ENCODE results near the gene KRT72.

The KRT72 gene

GRCh38 chr12:52645982-52646381, 44.7 kb upstream of the KRT72 start:
- TF ChIP-seq CTCF (conservative IDR thresholded peaks at IDR 0.05; ENCODE audit: low read depth), result no peak
- no peak for DNase-seq (ENCODE audit: low spot score)
- CTCF ChIA-PET, result no interaction called here
- POLR2A ChIA-PET (ENCODE audit: low non-redundant PET), result no interaction called here
- H3K27ac ChIP-seq, result no peak overlapping the region

- CTCF ChIA-PET, result interaction anchor here (0.7 kb wide), 2 partner anchors 31 to 235 kb away, joined by 3 to 5 read pairs; no protein-coding TSS in a partner anchor
- POLR2A ChIA-PET (ENCODE audit: low non-redundant PET), result no interaction called here
These were observed 44.0 kb upstream of the KRT72 start for GRCh38 chr12:52645120-52645761.

GRCh38 chr12:52644078-52644415, 42.8 kb upstream of the KRT72 start:
- H3K27ac ChIP-seq, result no peak overlapping the region
- POLR2A ChIA-PET (ENCODE audit: low non-redundant PET), result no interaction called here
- DNase-seq (ENCODE audit: low spot score), result no peak
- TF ChIP-seq CTCF (conservative IDR thresholded peaks at IDR 0.05; ENCODE audit: low read depth), result no peak
- CTCF ChIA-PET, result no interaction called here

More at GRCh38 chr12:52645120-52645761, 44.0 kb upstream of the KRT72 start:
- H3K27ac ChIP-seq, result no peak overlapping the region
- no peak for DNase-seq (ENCODE audit: low spot score)
- TF ChIP-seq CTCF (conservative IDR thresholded peaks at IDR 0.05; ENCODE audit: low read depth), result no peak

- DNase-seq (ENCODE audit: low spot score), result no peak
- no peak for TF ChIP-seq CTCF (conservative IDR thresholded peaks at IDR 0.05; ENCODE audit: low read depth)
- CTCF ChIA-PET, result no interaction called here
- POLR2A ChIA-PET (ENCODE audit: low non-redundant PET), result no interaction called here
- no peak overlapping the region for H3K27ac ChIP-seq
These were observed 42.2 kb upstream of the KRT72 start for GRCh38 chr12:52643233-52644077.

GRCh38 chr12:52641468-52641867, 40.2 kb upstream of the KRT72 start:
- H3K27ac ChIP-seq, result no peak overlapping the region
- no peak for DNase-seq (ENCODE audit: low spot score)
- TF ChIP-seq CTCF (conservative IDR thresholded peaks at IDR 0.05; ENCODE audit: low read depth), result no peak
- ChIA-PET CTCF (no interaction called here), POLR2A (ENCODE audit: low non-redundant PET) (no interaction called here)

- ChIA-PET CTCF (no interaction called here), POLR2A (ENCODE audit: low non-redundant PET) (no interaction called here)
- no peak for TF ChIP-seq CTCF (conservative IDR thresholded peaks at IDR 0.05; ENCODE audit: low read depth)
- H3K27ac ChIP-seq, result no peak overlapping the region
- no peak for DNase-seq (ENCODE audit: low spot score)
These were observed 36.0 kb upstream of the KRT72 start for GRCh38 chr12:52637299-52637698.

Measured in RWPE1 (cell line).